Neural cell (in vitro differentiated cells): ENCODE data around the gene VWA5B1. TPM values are rescaled to one million over a fixed set of nuclear protein-coding genes. Genes with fewer than 3 reads are reported as not detected.

Experiments
- H2AFZ ChIP-seq: fragments of 200-600, 300-800 bp; sonication (generic), shearing (Covaris generic); 2 replicates; pipeline ENCODE4 v1.6.0; 2014; ENCODE audit warnings: low read depth, mild to moderate bottlenecking, antibody characterized with exemption, low read length, moderate library complexity
- H3F3A ChIP-seq: fragments of 200-600 bp; shearing (Covaris generic); 2 replicates; pipeline ENCODE4 v1.6.1; 2016; ENCODE audit warnings: mild to moderate bottlenecking, moderate library complexity, mixed read lengths, antibody characterized with exemption, low read length; ENCODE audit not compliant: insufficient read depth, poor library complexity, severe bottlenecking
- H3K27ac ChIP-seq: fragments of 200-600, 300-800 bp; sonication (generic), shearing (Covaris generic); 2 replicates; pipeline ENCODE4 v1.5.1; 2014; ENCODE audit warnings: mild to moderate bottlenecking, low read length, moderate library complexity
- H3K27me3 ChIP-seq: fragments of 300-800, 200-600 bp; sonication (generic), shearing (Covaris generic); 2 replicates; pipeline ENCODE4 v1.6.0; 2014; ENCODE audit warnings: mild to moderate bottlenecking, low read depth, low read length, moderate library complexity; ENCODE audit not compliant: insufficient read depth
- H3K36me3 ChIP-seq: fragments of 300-800, 200-600 bp; sonication (generic), shearing (Covaris generic); 2 replicates; pipeline ENCODE4 v1.5.1; 2014; ENCODE audit warnings: mild to moderate bottlenecking, antibody characterized with exemption, low read length, moderate library complexity; ENCODE audit not compliant: insufficient read depth
- H3K4me2 ChIP-seq: fragments of 300-800, 200-600 bp; sonication (generic), shearing (Covaris generic); 2 replicates; pipeline ENCODE4 v1.6.0; 2014; ENCODE audit warnings: mild to moderate bottlenecking, low read length
- H3K4me3 ChIP-seq: fragments of 300-800, 200-600 bp; sonication (generic), shearing (Covaris generic); 2 replicates; pipeline ENCODE4 v1.5.1; 2014; ENCODE audit warnings: mild to moderate bottlenecking, low read length, moderate library complexity
- H3K79me2 ChIP-seq: fragments of 200-600 bp; shearing (Covaris generic); replicated peaks from 2 replicates; pipeline ENCODE4 v1.6.0; 2014; ENCODE audit warnings: mild to moderate bottlenecking, low read length, moderate library complexity; ENCODE audit not compliant: insufficient read depth
- H3K9ac ChIP-seq: fragments of 300-800, 200-600 bp; sonication (generic), shearing (Covaris generic); 2 replicates; pipeline ENCODE4 v1.6.1; 2016; ENCODE audit warnings: mild to moderate bottlenecking, low read length, mixed read lengths
- H3K9me2 ChIP-seq: fragments of 200-600 bp; shearing (Covaris generic); 2 replicates; pipeline ENCODE4 v1.6.1; 2016; ENCODE audit warnings: mild to moderate bottlenecking, low read length, mixed read lengths; ENCODE audit not compliant: insufficient read depth
- H3K9me3 ChIP-seq: fragments of 200-600, 300-800 bp; sonication (generic), shearing (Covaris generic); 2 replicates; pipeline ENCODE4 v1.6.1; 2016; ENCODE audit warnings: mild to moderate bottlenecking, mixed run types, low read length, moderate library complexity, mixed read lengths
- H4K20me1 ChIP-seq: fragments of 200-600 bp; shearing (Covaris generic); 2 replicates; pipeline ENCODE4 v1.6.1; 2016; ENCODE audit warnings: mild to moderate bottlenecking, mixed run types; ENCODE audit not compliant: insufficient read depth
- EP300 ChIP-seq: fragments of 450-650 bp; conservative IDR thresholded peaks from 2 replicates; pipeline ENCODE4 v1.6.1; 2014; ENCODE audit warnings: antibody characterized with exemption, mild to moderate bottlenecking, moderate library complexity; ENCODE audit not compliant: poor library complexity, severe bottlenecking
- EZH2 ChIP-seq: fragments of 200-600, 300-800 bp; shearing (Covaris generic), sonication (generic); IDR thresholded peaks from 2 replicates; pipeline ENCODE4 v1.6.1; 2014; ENCODE audit warnings: antibody characterized with exemption, low read length, borderline replicate concordance, mild to moderate bottlenecking; ENCODE audit not compliant: insufficient read depth, poor library complexity, severe bottlenecking
- MXI1 ChIP-seq: fragments of 450-650 bp; conservative IDR thresholded peaks from 2 replicates; pipeline ENCODE4 v1.6.1; 2014; ENCODE audit warnings: antibody characterized with exemption, mild to moderate bottlenecking; ENCODE audit not compliant: poor library complexity, severe bottlenecking
- POLR2AphosphoS5 ChIP-seq: IDR thresholded peaks from 2 replicates; pipeline ENCODE4 v1.6.1; 2012
- RAD21 ChIP-seq: fragments of 450-650 bp; conservative IDR thresholded peaks from 2 replicates; pipeline ENCODE4 v1.6.1; 2014; ENCODE audit warnings: antibody characterized with exemption, mild to moderate bottlenecking, moderate library complexity
- SMC3 ChIP-seq: fragments of 450-650 bp; conservative IDR thresholded peaks from 2 replicates; pipeline ENCODE4 v1.6.1; 2014; ENCODE audit warnings: antibody characterized with exemption, mild to moderate bottlenecking, moderate library complexity; ENCODE audit not compliant: poor library complexity
- TAF1 ChIP-seq: IDR thresholded peaks from 2 replicates; pipeline ENCODE4 v1.6.1; 2012; ENCODE audit warnings: low read depth
- polyA plus RNA-seq: library from polyadenylated mRNA; depleted of rRNA; stranded (reverse); fragments of >200 nt; gene quantifications from 2 replicates; pipeline ENCODE4 v1.2.3, GENCODE V29; 2014
- TF ChIP-seq, protein P1 (sequence below): IDR thresholded peaks from 2 replicates; pipeline ENCODE4 v1.6.1; 2012; ENCODE audit warnings: borderline replicate concordance
- TF ChIP-seq, protein P2 (sequence below): fragments of 450-650 bp; IDR thresholded peaks from 2 replicates; pipeline ENCODE4 v1.5.1; 2014; ENCODE audit warnings: antibody characterized with exemption, mild to moderate bottlenecking, moderate library complexity; ENCODE audit not compliant: poor library complexity, severe bottlenecking

Gene VWA5B1
- polyA plus RNA-seq, 1 donor from 2014 or later = 0.27 TPM

DNA sequence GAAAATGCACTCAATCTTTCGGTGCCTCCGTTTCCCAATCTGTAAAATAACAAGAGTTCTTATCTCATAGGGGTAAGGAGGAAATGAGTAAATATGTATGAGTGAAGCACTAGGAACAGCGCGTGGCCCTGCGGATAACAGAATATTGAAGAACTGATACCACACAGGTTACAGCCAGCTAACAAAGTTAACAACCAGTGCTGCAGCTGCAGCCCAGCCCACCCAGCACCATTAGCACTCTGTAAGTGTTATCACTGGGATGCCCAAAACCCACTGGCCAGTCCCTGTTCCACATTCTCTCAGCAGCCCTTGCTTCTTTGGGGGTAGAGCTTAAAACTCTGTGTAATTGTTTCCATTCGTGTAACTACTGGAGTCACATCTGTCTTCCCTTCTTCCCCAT lies 89.5 kb downstream of the VWA5B1 start:
- Histone ChIP-seq H3K4me3 (no peak overlapping the region), H3K79me2 (no peaks in the 10 kb centered on the region), H3K9me3 (no peaks in the 10 kb centered on the region), H3K9ac (no peak overlapping the region), H3F3A (no peaks in the 10 kb centered on the region), H3K27me3 (no peaks in the 10 kb centered on the region), H4K20me1 (no peaks in the 10 kb centered on the region), H3K4me2 (no peak overlapping the region), H3K9me2 (no peaks in the 10 kb centered on the region), H2AFZ (no peak overlapping the region), H3K27ac (no peak overlapping the region), H3K36me3 (no peaks in the 10 kb centered on the region)
- TF ChIP-seq, protein P1, sequence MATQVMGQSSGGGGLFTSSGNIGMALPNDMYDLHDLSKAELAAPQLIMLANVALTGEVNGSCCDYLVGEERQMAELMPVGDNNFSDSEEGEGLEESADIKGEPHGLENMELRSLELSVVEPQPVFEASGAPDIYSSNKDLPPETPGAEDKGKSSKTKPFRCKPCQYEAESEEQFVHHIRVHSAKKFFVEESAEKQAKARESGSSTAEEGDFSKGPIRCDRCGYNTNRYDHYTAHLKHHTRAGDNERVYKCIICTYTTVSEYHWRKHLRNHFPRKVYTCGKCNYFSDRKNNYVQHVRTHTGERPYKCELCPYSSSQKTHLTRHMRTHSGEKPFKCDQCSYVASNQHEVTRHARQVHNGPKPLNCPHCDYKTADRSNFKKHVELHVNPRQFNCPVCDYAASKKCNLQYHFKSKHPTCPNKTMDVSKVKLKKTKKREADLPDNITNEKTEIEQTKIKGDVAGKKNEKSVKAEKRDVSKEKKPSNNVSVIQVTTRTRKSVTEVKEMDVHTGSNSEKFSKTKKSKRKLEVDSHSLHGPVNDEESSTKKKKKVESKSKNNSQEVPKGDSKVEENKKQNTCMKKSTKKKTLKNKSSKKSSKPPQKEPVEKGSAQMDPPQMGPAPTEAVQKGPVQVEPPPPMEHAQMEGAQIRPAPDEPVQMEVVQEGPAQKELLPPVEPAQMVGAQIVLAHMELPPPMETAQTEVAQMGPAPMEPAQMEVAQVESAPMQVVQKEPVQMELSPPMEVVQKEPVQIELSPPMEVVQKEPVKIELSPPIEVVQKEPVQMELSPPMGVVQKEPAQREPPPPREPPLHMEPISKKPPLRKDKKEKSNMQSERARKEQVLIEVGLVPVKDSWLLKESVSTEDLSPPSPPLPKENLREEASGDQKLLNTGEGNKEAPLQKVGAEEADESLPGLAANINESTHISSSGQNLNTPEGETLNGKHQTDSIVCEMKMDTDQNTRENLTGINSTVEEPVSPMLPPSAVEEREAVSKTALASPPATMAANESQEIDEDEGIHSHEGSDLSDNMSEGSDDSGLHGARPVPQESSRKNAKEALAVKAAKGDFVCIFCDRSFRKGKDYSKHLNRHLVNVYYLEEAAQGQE = no peak

DNA sequence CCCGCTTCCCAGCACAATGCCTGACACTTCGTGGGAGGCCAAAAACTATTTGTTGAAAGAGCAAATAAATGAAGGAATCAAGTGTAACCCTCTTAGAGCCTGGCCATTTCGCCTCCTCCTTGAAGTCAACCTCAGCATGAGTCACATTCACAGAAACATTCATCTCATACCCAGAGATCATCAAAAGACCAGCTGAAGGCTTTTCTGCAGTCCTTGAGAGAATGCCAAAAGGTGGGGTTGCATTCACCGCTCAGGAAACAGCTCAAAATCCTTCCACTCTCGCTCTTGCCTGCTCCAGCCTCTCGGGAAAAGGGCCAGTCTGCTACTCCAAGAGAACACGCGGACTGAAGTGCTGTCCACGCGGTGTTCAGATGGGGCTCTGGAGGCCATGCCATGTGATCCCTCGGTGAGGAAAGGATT lies 90.0 kb downstream of the VWA5B1 start:
- H3K27me3 ChIP-seq = no peaks in the 10 kb centered on the region
- H3K9me3 ChIP-seq = no peaks in the 10 kb centered on the region
- no peaks in the 10 kb centered on the region for H3K36me3 ChIP-seq
- H4K20me1 ChIP-seq = no peaks in the 10 kb centered on the region
- H3K27ac ChIP-seq = no peak overlapping the region
- H3F3A ChIP-seq = no peaks in the 10 kb centered on the region
- H3K4me3 ChIP-seq = no peak overlapping the region
- H3K4me2 ChIP-seq = no peak overlapping the region
- H3K9me2 ChIP-seq = no peaks in the 10 kb centered on the region
- no peak overlapping the region for H3K9ac ChIP-seq
- no peak overlapping the region for H2AFZ ChIP-seq
- no peak for TF ChIP-seq MXI1
- no peak for TF ChIP-seq EP300
- no peak for TF ChIP-seq TAF1
- TF ChIP-seq EZH2 = no peak
- TF ChIP-seq, protein P1 = no peak
- TF ChIP-seq POLR2AphosphoS5 = no peak
- TF ChIP-seq SMC3 = no peak
- TF ChIP-seq RAD21 = no peak
- TF ChIP-seq, protein P2, sequence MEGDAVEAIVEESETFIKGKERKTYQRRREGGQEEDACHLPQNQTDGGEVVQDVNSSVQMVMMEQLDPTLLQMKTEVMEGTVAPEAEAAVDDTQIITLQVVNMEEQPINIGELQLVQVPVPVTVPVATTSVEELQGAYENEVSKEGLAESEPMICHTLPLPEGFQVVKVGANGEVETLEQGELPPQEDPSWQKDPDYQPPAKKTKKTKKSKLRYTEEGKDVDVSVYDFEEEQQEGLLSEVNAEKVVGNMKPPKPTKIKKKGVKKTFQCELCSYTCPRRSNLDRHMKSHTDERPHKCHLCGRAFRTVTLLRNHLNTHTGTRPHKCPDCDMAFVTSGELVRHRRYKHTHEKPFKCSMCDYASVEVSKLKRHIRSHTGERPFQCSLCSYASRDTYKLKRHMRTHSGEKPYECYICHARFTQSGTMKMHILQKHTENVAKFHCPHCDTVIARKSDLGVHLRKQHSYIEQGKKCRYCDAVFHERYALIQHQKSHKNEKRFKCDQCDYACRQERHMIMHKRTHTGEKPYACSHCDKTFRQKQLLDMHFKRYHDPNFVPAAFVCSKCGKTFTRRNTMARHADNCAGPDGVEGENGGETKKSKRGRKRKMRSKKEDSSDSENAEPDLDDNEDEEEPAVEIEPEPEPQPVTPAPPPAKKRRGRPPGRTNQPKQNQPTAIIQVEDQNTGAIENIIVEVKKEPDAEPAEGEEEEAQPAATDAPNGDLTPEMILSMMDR = no peak
- no peaks in the 10 kb centered on the region for H3K79me2 ChIP-seq
